Activated CD4-positive, alpha-beta T cell treated with anti-CD3 and anti-CD28 coated beads, Interleukin-10, Interleukin-2, amounts not matched to agents 100 ng/mL and 50 ng/mL, durations not matched to agents 16 hours and 8 hours (primary cell): ENCODE measurements around the gene UBC.

Experiments used
- DNase-seq: peaks from one replicate; pipeline ENCODE4 v3.0.0-alpha.2; 2020

Gene UBC

DNA sequence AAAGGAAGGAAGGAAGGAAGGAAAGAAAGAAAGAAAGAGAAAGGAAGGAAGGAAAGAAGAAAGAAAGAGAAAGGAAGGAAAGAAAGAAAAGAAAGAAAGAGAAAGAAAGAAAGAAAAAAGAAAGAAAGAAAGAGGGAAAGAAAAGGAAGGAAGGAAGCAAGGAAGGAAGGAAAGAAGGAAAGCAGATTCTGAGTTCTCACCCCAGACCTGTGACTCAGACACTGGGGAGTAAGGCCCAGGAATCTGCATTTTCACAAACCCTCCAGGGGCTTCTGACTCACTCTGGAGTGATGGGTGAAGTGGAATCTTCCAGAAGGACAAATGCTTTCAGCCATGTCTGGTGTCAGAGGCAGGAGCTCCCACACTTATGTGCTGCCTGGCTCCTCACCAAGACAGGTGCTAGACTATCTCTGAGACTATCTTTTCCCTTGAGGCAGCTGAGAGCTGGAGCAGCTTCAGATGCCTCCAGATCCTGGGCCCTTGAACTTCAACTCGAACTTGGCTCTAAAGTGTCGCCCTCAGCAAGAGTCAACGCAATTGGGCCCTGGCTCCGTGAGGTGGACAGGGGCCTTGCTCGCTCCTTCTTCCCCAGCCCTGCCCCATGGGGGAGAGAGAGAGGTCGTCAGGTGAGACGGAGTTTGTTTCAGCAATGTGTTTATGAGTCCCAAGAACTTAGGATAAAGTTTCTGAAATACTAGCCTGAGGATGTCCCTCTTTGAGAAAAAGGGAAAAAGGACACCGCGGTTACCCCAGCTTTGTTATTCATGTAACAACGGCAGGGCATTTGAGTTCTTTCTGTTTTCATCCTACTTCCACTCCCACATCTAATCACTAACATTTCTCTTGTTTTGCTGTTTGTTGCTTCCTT is 31.0 kb downstream of the UBC start:
- no peak for DNase-seq

DNA sequence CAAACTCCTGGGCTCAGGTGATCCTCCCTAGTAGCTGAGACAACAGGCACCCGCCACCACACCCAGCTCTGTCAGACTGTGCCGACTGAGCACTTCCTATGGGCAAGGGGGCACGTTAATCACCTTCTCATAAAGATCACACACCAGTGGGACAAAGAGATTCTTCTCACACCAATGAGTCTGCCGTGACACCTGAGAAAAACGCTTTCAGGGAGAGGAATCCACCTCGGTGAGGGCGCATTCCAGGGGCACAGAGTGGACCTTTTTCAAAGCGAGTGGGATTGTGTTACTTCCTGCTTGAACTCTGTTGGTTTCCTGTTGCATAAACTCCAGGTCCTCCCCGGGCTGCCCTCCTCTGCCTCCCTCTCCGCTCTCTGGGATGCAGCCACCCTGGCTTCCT is 33.3 kb downstream of the UBC start:
- DNase-seq: no peak

GRCh38 chr12:124880335-124880734 is 34.1 kb downstream of the UBC start:
- peak; percentile 34 for DNase-seq

- no peak for DNase-seq
These were observed 35.5 kb downstream of the UBC start for GRCh38 chr12:124878795-124879516.

DNA sequence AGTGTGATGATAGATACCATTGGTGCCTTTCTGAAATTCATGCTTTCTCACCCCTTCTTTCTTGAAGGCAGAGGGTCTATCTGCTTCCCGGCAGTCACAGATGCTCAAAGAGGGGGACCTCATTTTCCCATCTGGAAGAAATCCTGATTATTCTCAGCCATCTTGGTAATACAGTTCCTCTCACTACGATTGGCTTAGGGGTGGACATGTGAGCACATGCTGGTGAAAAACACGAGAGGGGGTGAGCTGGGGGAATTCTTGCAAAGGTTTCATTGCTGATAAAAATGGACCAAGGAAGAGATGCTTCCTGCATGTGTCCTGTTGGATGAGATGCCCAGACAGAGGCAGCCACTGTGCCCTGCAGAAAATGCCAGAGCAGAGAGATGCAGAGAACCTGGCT is 37.0 kb downstream of the UBC start:
- no peak for DNase-seq

DNA sequence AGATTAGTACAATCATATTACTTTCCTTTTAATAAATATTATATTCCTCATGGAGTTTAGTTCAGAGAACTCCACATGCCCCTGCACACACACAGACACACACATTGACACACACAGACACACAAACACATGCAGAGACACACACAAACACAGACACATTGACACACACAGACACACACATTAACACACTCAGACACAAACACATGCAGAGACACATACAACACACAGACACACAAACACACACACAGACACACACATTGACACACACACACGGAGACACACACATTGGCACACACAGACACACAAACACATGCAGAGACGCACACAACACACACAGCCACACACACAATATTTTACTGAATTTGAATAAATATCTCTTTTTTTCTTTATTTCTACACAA is 38.3 kb downstream of the UBC start:
- DNase-seq: no peak

GRCh38 chr12:124875803-124876132 is 38.7 kb downstream of the UBC start:
- DNase-seq: no peak

DNA sequence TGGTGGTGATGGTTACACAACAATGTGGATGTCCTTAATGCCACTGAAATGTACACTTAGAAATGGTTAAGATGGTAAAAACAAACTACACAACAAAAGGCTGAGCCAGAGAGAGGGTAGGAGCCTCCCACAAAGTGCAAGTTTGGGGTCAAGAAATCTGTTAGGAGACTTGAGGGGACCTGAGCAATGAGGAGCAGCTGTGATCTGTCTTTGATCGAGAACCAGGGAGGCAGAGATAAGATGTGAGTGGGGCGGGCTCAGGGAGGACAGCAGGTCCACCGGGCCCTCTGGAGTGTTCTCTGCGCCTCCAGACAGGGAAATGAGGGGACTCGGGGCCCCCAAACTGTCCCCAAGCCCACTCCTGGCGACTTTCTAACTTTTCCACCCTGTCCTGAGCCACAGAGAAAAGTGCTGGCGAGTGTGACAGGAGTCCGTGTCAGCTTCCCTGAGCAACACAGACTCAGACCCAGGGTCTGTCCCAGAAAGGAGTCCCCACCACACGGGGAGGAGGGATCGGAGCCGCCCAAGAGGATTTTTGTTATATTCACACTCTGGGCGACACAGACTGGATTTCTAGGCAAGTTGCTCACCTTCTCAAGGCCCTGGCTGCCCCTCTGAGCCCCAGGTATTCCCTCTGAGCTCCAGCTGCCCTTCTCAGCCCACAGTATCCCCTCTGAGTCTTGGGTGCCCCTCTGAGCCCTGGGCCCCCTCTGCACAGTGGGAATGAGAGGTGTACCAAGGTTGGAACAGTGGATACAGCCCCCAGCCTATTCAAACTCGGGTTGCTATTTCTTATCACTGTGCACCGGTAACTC is 39.3 kb downstream of the UBC start:
- DNase-seq: no peak

DNA sequence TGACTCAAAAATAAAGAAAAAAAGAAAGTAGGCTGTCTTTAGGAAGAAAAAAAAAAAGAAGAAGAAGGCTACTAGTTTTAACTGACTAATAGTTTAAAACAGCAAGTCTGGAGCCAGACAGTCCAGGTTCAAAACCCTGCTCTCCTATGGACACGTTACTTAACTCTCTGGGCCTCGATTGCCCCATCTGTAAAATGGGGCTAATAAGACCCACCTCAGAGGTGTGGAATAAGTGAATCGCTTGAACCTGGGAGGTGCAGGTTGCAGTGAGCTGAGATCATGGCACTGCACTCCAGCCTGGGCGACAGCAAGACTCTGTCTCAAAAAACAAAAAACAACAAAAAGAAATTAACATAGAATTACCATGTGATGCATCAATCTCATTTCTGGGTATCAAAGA is 40.3 kb downstream of the UBC start:
- DNase-seq: no peak

- DNase-seq: no peak
These were observed 42.3 kb downstream of the UBC start for GRCh38 chr12:124872068-124872719.

- no peak for DNase-seq
These were observed 43.2 kb downstream of the UBC start for GRCh38 chr12:124871297-124871696.

DNA sequence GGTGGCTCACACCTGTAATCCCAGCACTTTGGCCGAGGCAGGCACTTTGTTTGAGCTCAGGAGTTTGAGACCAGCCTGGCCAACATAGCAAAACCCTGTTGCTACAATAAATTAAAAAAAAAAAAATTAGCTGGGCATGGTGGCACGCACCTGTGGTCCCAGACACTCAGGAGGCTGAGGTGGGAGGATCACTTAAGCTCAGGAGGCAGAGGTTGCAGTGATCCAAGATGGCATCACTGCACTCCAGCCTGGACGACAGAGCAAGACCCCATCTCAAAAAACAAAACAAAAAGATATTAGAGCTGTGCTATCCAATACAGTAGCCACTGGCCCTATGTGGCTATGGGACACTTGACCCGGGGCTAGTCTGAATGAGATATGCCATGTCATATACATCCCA is 43.9 kb downstream of the UBC start:
- no peak for DNase-seq

- no peak for DNase-seq
These were observed 45.3 kb downstream of the UBC start for GRCh38 chr12:124869059-124869665.

DNA sequence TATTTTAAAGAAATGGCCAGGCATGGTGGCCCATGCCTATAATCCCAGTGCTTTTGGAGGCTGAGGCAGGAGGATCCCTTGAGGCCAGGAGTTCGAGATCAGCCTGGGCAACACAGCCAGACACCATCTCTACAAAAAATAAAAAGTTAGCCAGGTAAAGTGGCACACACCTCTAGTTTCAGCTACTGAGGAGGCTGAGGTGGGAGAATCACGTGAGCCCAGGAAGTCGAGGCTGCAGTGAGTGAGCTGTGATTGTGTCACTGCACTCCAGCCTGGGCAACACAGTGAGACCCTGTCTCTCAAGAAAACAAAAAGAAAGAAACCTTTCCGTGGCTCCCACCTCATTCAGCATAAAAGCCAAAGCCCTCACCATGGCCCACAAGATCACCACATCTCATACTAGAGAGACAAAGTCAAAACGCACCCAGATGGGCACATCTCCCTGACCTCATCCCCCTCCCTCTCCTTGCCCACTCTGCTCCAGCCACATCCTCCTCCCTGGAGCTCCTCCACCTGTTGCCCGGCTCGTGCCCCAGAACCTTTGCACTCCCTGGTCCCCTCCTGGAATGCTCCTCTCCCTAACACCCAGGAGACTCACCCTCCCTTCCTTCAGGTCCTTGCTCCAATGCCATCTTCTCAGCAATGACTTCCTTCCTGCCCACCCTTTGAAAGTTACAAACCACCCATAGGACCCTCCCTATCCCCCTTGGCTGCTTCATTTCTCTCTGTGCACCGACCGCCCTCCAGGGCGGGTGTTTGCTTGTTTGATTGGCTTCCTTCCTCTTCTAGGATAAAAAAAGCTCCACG is 46.0 kb downstream of the UBC start:
- DNase-seq: no peak

- DNase-seq: no peak
These were observed 47.0 kb downstream of the UBC start for GRCh38 chr12:124867401-124867930.

DNA sequence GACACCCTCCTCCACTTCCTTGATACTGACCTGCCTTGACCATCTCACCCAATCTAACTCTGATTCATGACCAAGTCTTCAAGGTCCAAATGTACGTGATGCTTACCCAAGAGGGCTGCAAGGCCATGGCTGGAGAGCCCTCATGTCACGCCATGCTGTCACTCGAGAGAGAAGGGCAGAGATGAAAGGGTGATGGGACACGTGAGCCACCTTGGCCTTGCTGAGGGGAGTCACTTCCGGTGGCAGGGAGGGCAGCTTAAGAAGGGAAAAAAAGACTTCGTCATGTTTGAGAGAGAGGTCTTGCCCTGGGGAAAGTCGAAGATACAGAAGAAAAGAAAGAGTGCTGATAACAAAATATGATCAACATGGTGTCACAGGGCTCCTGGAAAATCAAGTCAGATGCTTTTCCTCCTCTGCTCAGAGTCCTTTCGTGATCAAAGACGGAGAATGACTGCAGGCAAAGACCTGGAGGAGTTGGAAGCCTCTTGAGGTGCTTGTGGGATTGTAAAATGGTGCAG is 47.5 kb downstream of the UBC start:
- no peak for DNase-seq

DNA sequence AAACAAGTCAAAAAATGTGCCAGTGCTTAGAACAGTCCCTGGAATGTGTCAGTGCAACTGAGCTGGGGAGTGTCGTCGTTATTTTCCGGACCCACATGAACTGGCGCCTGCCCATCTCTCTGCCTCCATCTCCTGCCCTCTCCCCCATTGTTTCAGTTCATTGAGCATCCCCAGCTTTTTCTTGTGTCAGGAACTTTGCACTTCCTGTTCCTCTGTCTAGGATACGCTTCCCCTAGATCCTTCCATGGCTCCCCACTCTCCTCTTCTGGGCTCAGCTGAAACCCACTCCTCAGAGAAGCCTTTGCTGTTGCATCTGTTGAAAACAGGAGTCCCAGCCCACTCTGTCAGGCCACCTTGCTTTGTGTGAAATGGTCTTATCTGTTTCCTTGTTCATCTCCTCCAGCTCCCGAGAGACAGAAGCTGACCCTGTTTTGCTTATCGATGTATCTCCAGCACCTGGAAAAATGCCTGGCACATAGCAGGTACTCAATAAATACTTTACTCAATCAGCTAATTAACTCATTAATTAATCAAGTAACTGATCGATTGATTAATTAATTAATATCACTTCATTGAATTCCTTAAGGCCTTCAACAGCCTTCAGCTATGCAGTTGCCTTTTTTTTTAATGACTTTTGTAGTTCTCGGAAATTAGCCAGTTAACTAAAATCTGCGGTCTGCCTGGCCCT is 48.1 kb downstream of the UBC start:
- no peak for DNase-seq

DNA sequence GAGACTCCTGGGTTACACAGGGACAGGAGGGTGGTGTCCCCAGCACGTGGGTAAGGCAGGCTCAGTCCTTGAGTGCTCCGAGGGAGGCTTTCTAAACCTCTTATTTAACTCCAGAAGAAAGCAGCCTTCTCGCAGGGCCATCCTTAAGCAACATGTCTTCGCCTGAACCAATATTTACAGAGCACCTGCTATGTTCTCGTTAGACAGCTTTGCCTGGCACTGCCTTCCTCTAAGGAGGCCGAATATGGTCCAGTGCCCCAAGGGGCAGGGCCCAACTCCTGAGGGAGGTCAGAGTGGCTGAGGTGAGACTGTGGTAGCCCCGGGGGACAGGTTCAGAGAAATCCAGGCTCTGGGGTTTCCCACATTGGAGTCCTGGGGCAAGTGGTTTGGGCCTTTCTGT is 48.7 kb downstream of the UBC start:
- no peak for DNase-seq

- no peak for DNase-seq
These were observed 50.1 kb downstream of the UBC start for GRCh38 chr12:124864326-124864752.
